ENCODE measurements around the gene RPA4. TPM values are rescaled to one million over a fixed set of nuclear protein-coding genes. Genes with fewer than 3 reads are reported as not detected.

The RPA4 gene, protein sequence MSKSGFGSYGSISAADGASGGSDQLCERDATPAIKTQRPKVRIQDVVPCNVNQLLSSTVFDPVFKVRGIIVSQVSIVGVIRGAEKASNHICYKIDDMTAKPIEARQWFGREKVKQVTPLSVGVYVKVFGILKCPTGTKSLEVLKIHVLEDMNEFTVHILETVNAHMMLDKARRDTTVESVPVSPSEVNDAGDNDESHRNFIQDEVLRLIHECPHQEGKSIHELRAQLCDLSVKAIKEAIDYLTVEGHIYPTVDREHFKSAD
- 0.77 and 1.2 TPM in 2 replicates for total RNA-seq
- polyA plus RNA-seq, result 0.05 and 0.08 TPM in 2 replicates
- polyA plus RNA-seq (2012), result 0.21 TPM in 1 of 2 replicates, not detected in the other
- not detected in 2 replicates for polyA minus RNA-seq (ENCODE audit: low replicate concordance)

DNA sequence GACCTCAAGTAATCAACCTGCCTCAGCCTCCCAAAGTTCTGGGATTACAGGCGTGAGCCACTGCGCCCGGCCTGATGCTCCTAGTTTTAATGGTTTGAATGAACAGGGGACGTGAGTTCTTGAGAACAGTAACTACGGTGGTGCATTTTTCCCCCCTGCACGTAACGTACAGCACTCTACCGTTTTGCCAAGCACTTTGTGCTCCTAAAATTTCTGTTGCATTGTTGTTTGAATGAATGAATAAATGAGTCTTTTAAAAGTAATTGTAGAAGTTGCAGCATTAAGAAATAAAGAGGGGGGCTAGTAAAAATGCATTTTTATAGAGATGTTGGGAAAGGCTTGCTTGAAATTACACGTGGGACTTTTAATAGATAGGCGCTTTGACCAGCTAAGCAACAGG is at the start of gene RPA4:
Gene RPA4, plus strand, starts transcription at position 301 of the 400 bp plus-strand sequence. CDS start 403 bp downstream, outside the sequence.
- Histone ChIP-seq H3K4me3 (replicated peaks in 1 of 4; ENCODE audit: control extremely low read depth in 1 of 4, insufficient read depth in 1 of 4, low read depth in 3 of 4, low read length in 4 of 4) (no peak within 1 kb of the TSS), H3K36me3 (ENCODE audit: control insufficient read depth, insufficient read depth, low read length) (peaks cover 3% of the 10 kb centered on the region), H3K4me2 (ENCODE audit: extremely low read depth, insufficient read depth, low read length) (no peak within 1 kb of the TSS), H3K9ac (ENCODE audit: insufficient read depth, low read length) (no peak within 1 kb of the TSS), H4K20me1 (ENCODE audit: control insufficient read depth, extremely low read depth, insufficient read depth, low read length) (no peaks in the 10 kb centered on the region), H3K27me3 (ENCODE audit: control insufficient read depth, insufficient read depth, low read length) (no peaks in the 10 kb centered on the region), H3K27ac (ENCODE audit: insufficient read depth, low read length) (no peak within 1 kb of the TSS), H2AFZ (ENCODE audit: low read length) (no peak within 1 kb of the TSS), H3K9me3 (ENCODE audit: control insufficient read depth, insufficient read depth, low read depth, low read length) (no peaks in the 10 kb centered on the region), H3K79me2 (ENCODE audit: control insufficient read depth, insufficient read depth, low read length) (no peaks in the 10 kb centered on the region), H3K4me1 (ENCODE audit: control insufficient read depth, extremely low read depth, insufficient read depth, low read length) (no peaks in the 10 kb centered on the region)
- no peak for DNase-seq (ENCODE audit: low read depth in 2 of 2)
- TF ChIP-seq, protein P1, sequence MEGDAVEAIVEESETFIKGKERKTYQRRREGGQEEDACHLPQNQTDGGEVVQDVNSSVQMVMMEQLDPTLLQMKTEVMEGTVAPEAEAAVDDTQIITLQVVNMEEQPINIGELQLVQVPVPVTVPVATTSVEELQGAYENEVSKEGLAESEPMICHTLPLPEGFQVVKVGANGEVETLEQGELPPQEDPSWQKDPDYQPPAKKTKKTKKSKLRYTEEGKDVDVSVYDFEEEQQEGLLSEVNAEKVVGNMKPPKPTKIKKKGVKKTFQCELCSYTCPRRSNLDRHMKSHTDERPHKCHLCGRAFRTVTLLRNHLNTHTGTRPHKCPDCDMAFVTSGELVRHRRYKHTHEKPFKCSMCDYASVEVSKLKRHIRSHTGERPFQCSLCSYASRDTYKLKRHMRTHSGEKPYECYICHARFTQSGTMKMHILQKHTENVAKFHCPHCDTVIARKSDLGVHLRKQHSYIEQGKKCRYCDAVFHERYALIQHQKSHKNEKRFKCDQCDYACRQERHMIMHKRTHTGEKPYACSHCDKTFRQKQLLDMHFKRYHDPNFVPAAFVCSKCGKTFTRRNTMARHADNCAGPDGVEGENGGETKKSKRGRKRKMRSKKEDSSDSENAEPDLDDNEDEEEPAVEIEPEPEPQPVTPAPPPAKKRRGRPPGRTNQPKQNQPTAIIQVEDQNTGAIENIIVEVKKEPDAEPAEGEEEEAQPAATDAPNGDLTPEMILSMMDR (conservative IDR thresholded peaks at IDR 0.05 in 1 of 2, IDR thresholded peaks at IDR 0.05 in 1 of 2; ENCODE audit: low read depth in 1 of 2, low read length in 2 of 2), result no peak
- TF ChIP-seq EZH2 (IDR thresholded peaks at IDR 0.05; ENCODE audit: low read length, missing control alignments), result no peak

DNA sequence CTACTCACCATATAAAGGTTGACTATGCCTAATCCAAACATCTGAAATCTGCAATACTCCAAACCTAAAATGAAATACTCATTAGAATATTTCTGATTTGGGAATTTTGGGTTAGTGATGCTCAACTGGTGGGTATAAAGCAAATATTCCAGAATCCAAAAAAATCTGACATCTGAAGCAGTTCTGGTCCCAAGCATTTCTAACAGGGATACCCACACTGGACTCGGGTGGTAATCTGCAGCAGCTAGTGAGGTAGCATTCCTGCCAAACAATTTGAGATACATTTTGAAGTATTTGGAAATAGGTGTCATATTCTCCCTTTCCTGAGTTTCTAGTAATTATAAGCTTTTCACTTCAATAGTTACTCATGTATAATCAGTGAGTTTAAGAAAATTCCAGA is 49.6 kb upstream of the RPA4 start:
- no peak overlapping the region for H3K4me3 ChIP-seq (replicated peaks in 1 of 4; ENCODE audit: control extremely low read depth in 1 of 4, insufficient read depth in 1 of 4, low read depth in 3 of 4, low read length in 4 of 4)
- H3K79me2 ChIP-seq (ENCODE audit: control insufficient read depth, insufficient read depth, low read length), result no peaks in the 10 kb centered on the region
- H2AFZ ChIP-seq (ENCODE audit: low read length), result no peak overlapping the region
- H3K4me2 ChIP-seq (ENCODE audit: extremely low read depth, insufficient read depth, low read length), result no peak overlapping the region
- H3K36me3 ChIP-seq (ENCODE audit: control insufficient read depth, insufficient read depth, low read length), result no peaks in the 10 kb centered on the region
- TF ChIP-seq, protein P1 (conservative IDR thresholded peaks at IDR 0.05 in 1 of 2, IDR thresholded peaks at IDR 0.05 in 1 of 2; ENCODE audit: low read depth in 1 of 2, low read length in 2 of 2), result no peak
- no peak for TF ChIP-seq EZH2 (IDR thresholded peaks at IDR 0.05; ENCODE audit: low read length, missing control alignments)
- no peak overlapping the region for H3K9ac ChIP-seq (ENCODE audit: insufficient read depth, low read length)
- H4K20me1 ChIP-seq (ENCODE audit: control insufficient read depth, extremely low read depth, insufficient read depth, low read length), result no peaks in the 10 kb centered on the region
- H3K27me3 ChIP-seq (ENCODE audit: control insufficient read depth, insufficient read depth, low read length), result no peaks in the 10 kb centered on the region
- H3K9me3 ChIP-seq (ENCODE audit: control insufficient read depth, insufficient read depth, low read depth, low read length), result no peaks in the 10 kb centered on the region
- no peaks in the 10 kb centered on the region for H3K4me1 ChIP-seq (ENCODE audit: control insufficient read depth, extremely low read depth, insufficient read depth, low read length)
- no peak for DNase-seq (ENCODE audit: low read depth in 2 of 2)
- H3K27ac ChIP-seq (ENCODE audit: insufficient read depth, low read length), result no peak overlapping the region

DNA sequence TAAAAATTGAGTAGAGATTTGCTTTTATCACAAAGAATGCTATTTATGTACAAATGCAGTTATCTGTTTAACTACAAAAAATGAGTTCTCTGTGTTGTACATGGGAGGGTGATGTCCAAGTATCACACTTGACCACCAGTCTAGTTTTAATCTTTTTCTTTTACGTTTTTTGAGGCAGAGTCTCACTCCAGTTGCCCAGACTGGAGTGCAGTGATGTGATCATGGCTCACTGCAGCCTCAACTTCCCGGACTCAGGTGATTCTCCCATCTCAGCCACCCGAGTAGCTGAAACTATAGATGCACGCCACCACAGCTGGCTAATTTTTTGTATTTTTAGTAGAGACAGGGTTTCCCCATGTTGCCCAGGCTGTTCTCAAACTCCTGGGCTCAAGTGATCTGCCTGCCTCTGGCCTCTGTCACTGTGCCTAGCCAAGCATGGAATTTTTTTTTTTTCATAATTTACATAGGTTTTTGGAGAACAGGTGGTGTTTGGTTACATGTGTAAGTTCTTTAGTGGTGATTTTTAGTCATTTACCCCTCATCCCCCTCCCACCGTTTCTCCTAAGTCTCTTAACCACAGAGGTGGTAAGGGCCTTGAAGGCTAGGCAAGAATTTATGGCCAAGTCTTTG is 47.9 kb upstream of the RPA4 start:
- no peak overlapping the region for H3K27ac ChIP-seq (ENCODE audit: insufficient read depth, low read length)

More for the DNA sequence above, 47.9 kb upstream of the RPA4 start:
- Histone ChIP-seq H4K20me1 (ENCODE audit: control insufficient read depth, extremely low read depth, insufficient read depth, low read length) (no peaks in the 10 kb centered on the region), H3K27me3 (ENCODE audit: control insufficient read depth, insufficient read depth, low read length) (no peaks in the 10 kb centered on the region), H2AFZ (ENCODE audit: low read length) (no peak overlapping the region), H3K4me2 (ENCODE audit: extremely low read depth, insufficient read depth, low read length) (no peak overlapping the region), H3K9ac (ENCODE audit: insufficient read depth, low read length) (no peak overlapping the region), H3K4me3 (replicated peaks in 1 of 4; ENCODE audit: control extremely low read depth in 1 of 4, insufficient read depth in 1 of 4, low read depth in 3 of 4, low read length in 4 of 4) (no peak overlapping the region), H3K36me3 (ENCODE audit: control insufficient read depth, insufficient read depth, low read length) (no peaks in the 10 kb centered on the region), H3K79me2 (ENCODE audit: control insufficient read depth, insufficient read depth, low read length) (no peaks in the 10 kb centered on the region), H3K4me1 (ENCODE audit: control insufficient read depth, extremely low read depth, insufficient read depth, low read length) (no peaks in the 10 kb centered on the region), H3K9me3 (ENCODE audit: control insufficient read depth, insufficient read depth, low read depth, low read length) (no peaks in the 10 kb centered on the region)
- TF ChIP-seq, protein P1 (conservative IDR thresholded peaks at IDR 0.05 in 1 of 2, IDR thresholded peaks at IDR 0.05 in 1 of 2; ENCODE audit: low read depth in 1 of 2, low read length in 2 of 2), result no peak
- no peak for TF ChIP-seq EZH2 (IDR thresholded peaks at IDR 0.05; ENCODE audit: low read length, missing control alignments)
- DNase-seq (ENCODE audit: low read depth in 2 of 2), result no peak
